ENCODE data around the gene HDGFL1. TPM values are rescaled to one million over a fixed set of nuclear protein-coding genes. Genes with fewer than 3 reads are reported as not detected.

Gene HDGFL1
- total and polyA plus RNA-seq, 2 experiments from 2014 or later, result not detected

DNA sequence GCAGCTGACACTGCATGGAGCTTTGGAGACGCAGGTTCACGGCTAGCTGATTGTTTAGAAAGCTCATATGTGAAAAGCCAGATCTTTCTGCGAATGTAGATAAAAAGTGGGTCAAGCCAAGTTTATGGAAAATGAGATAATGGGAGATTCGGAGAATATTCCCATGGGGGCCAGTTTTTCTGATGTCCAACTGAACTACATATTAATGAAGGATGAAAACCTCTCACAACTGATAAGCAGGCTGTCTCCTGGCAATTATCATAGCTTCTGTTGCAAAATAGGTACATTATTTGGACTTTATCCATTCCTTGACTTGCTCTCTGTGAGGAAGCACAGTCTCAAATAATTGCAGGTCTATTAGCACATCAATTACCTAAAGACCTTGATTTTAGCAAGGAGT, 21.1 kb downstream of the HDGFL1 start:
- Histone ChIP-seq H3K27me3 (replicated peaks; ENCODE audit: insufficient read depth) (no peaks in the 10 kb centered on the region), H3K4me2 (ENCODE audit: unreplicated experiment) (no peak overlapping the region), H3K36me3 (ENCODE audit: low read depth) (no peaks in the 10 kb centered on the region), H4K20me1 (ENCODE audit: insufficient read depth) (no peaks in the 10 kb centered on the region), H3K9ac (no peak overlapping the region), H2AFZ (no peak overlapping the region), H3K4me3 (no peak overlapping the region), H3K27ac (no peak overlapping the region), H3K9me2 (ENCODE audit: insufficient read depth) (no peaks in the 10 kb centered on the region), H3K4me1 (ENCODE audit: insufficient read depth) (no peaks in the 10 kb centered on the region), H3K9me3 (ENCODE audit: low read depth) (no peaks in the 10 kb centered on the region), H3K79me2 (ENCODE audit: insufficient read depth) (no peaks in the 10 kb centered on the region), H3F3A (ENCODE audit: insufficient read depth) (no peaks in the 10 kb centered on the region)
- no peak for DNase-seq
- no peak for TF ChIP-seq EZH2 (IDR thresholded peaks at IDR 0.05; ENCODE audit: insufficient read depth, poor library complexity, severe bottlenecking)
- TF ChIP-seq EZH2phosphoT487 (IDR thresholded peaks at IDR 0.05; ENCODE audit: insufficient read depth, low read depth), result no peak
- in situ Hi-C loops (cut with MboI), result no loop called here
- WGBS, 2 experiments (ENCODE audit: low coverage in 1 of 2, low lambda C conversion rate in 2 of 2, missing lambda C conversion rate in 2 of 2), result 44 to 51% methylated on average over 4 of the region's 4 CpGs

GRCh38 chr6:22593895-22594294, 24.5 kb downstream of the HDGFL1 start:
- in situ Hi-C loops (cut with MboI), result no loop called here
- Histone ChIP-seq H3K9me2 (ENCODE audit: insufficient read depth) (no peaks in the 10 kb centered on the region), H3K27me3 (replicated peaks; ENCODE audit: insufficient read depth) (no peaks in the 10 kb centered on the region), H3K4me2 (ENCODE audit: unreplicated experiment) (no peak overlapping the region), H3K4me1 (ENCODE audit: insufficient read depth) (no peaks in the 10 kb centered on the region), H3K9ac (no peak overlapping the region), H3F3A (ENCODE audit: insufficient read depth) (no peaks in the 10 kb centered on the region), H2AFZ (no peak overlapping the region), H3K9me3 (ENCODE audit: low read depth) (no peaks in the 10 kb centered on the region), H3K4me3 (no peak overlapping the region), H3K79me2 (ENCODE audit: insufficient read depth) (no peaks in the 10 kb centered on the region), H3K27ac (no peak overlapping the region), H4K20me1 (ENCODE audit: insufficient read depth) (no peaks in the 10 kb centered on the region), H3K36me3 (ENCODE audit: low read depth) (no peaks in the 10 kb centered on the region)
- 42 to 45% methylated on average over 3 of the region's 3 CpGs for WGBS, 2 experiments (ENCODE audit: low coverage in 1 of 2, low lambda C conversion rate in 2 of 2, missing lambda C conversion rate in 2 of 2)
- no peak for DNase-seq
- TF ChIP-seq EZH2 (IDR thresholded peaks at IDR 0.05; ENCODE audit: insufficient read depth, poor library complexity, severe bottlenecking) (no peak), EZH2phosphoT487 (IDR thresholded peaks at IDR 0.05; ENCODE audit: insufficient read depth, low read depth) (no peak)

DNA sequence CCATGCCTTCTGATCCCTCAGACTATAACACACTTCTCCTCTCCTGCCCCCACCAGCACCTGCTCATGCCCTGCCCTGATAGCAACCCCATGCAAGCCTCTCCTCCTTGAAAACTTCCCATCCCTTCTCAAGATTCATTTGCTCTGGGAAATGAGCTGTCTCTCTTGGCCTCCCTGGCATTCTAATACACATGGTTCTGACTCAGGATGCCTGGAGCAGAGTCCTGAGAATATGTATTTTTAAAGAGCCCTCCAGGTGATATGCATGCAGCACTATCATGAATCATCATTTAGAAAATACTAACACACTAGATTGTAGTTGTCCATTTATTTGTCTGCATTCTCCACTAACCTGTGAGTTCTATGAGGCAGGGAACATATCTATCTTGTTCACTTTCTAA, 26.6 kb downstream of the HDGFL1 start:
- no peak overlapping the region for H3K9ac ChIP-seq
- no peaks in the 10 kb centered on the region for H3K36me3 ChIP-seq (ENCODE audit: low read depth)
- in situ Hi-C loops (cut with MboI), result no loop called here
- H4K20me1 ChIP-seq (ENCODE audit: insufficient read depth), result no peaks in the 10 kb centered on the region
- no peaks in the 10 kb centered on the region for H3F3A ChIP-seq (ENCODE audit: insufficient read depth)
- H3K9me3 ChIP-seq (ENCODE audit: low read depth), result no peaks in the 10 kb centered on the region
- no peak overlapping the region for H3K4me2 ChIP-seq (ENCODE audit: unreplicated experiment)
- H2AFZ ChIP-seq, result no peak overlapping the region
- H3K4me1 ChIP-seq (ENCODE audit: insufficient read depth), result no peaks in the 10 kb centered on the region
- no peak overlapping the region for H3K27ac ChIP-seq
- DNase-seq, result peak; percentile 2
- no peaks in the 10 kb centered on the region for H3K27me3 ChIP-seq (replicated peaks; ENCODE audit: insufficient read depth)
- no peak for TF ChIP-seq EZH2phosphoT487 (IDR thresholded peaks at IDR 0.05; ENCODE audit: insufficient read depth, low read depth)
- TF ChIP-seq EZH2 (IDR thresholded peaks at IDR 0.05; ENCODE audit: insufficient read depth, poor library complexity, severe bottlenecking), result no peak
- no peak overlapping the region for H3K4me3 ChIP-seq
- H3K9me2 ChIP-seq (ENCODE audit: insufficient read depth), result no peaks in the 10 kb centered on the region
- H3K79me2 ChIP-seq (ENCODE audit: insufficient read depth), result no peaks in the 10 kb centered on the region

DNA sequence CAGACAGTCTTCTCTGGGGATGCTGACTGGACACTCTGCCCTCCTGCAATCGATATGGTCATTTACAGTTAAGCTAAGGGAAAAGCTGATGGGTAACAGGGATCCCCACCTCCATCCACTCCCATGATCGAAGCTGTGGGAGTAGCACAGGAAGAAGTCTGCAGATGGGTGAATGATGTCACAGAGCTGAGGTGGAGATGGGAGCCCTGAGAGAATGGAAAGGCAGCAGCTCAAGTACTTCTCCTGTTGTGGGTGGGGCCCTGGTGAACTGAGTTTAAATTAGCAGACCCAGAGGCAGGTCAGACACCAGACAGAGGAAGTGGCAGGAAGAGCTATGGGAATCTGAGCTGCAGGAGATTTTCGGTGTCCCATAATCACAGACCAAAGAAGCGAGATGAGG, 29.0 kb downstream of the HDGFL1 start:
- H3K36me3 ChIP-seq (ENCODE audit: low read depth), result no peaks in the 10 kb centered on the region
- no peaks in the 10 kb centered on the region for H4K20me1 ChIP-seq (ENCODE audit: insufficient read depth)
- H2AFZ ChIP-seq, result no peak overlapping the region
- TF ChIP-seq EZH2phosphoT487 (IDR thresholded peaks at IDR 0.05; ENCODE audit: insufficient read depth, low read depth) (no peak), EZH2 (IDR thresholded peaks at IDR 0.05; ENCODE audit: insufficient read depth, poor library complexity, severe bottlenecking) (no peak)
- no peak overlapping the region for H3K27ac ChIP-seq
- no peaks in the 10 kb centered on the region for H3K9me3 ChIP-seq (ENCODE audit: low read depth)
- in situ Hi-C loops (cut with MboI), result no loop called here
- H3K4me1 ChIP-seq (ENCODE audit: insufficient read depth), result no peaks in the 10 kb centered on the region
- WGBS, 2 experiments (ENCODE audit: low coverage in 1 of 2, low lambda C conversion rate in 2 of 2, missing lambda C conversion rate in 2 of 2), result 60 to 67% methylated on average over 4 of the region's 4 CpGs
- no peak overlapping the region for H3K9ac ChIP-seq
- no peak overlapping the region for H3K4me2 ChIP-seq (ENCODE audit: unreplicated experiment)
- no peaks in the 10 kb centered on the region for H3K27me3 ChIP-seq (replicated peaks; ENCODE audit: insufficient read depth)
- H3K79me2 ChIP-seq (ENCODE audit: insufficient read depth), result no peaks in the 10 kb centered on the region
- DNase-seq, result no peak
- H3F3A ChIP-seq (ENCODE audit: insufficient read depth), result no peaks in the 10 kb centered on the region
- no peak overlapping the region for H3K4me3 ChIP-seq
- H3K9me2 ChIP-seq (ENCODE audit: insufficient read depth), result no peaks in the 10 kb centered on the region

- H3K4me2 ChIP-seq (ENCODE audit: unreplicated experiment), result no peak overlapping the region
- no peak overlapping the region for H2AFZ ChIP-seq
- H3K9me2 ChIP-seq (ENCODE audit: insufficient read depth), result no peaks in the 10 kb centered on the region
- H3K36me3 ChIP-seq (ENCODE audit: low read depth), result no peaks in the 10 kb centered on the region
- no peak overlapping the region for H3K9ac ChIP-seq
- in situ Hi-C loops (cut with MboI), result no loop called here
- 55 to 59% methylated on average over 4 of the region's 4 CpGs for WGBS, 2 experiments (ENCODE audit: low coverage in 1 of 2, low lambda C conversion rate in 2 of 2, missing lambda C conversion rate in 2 of 2)
- H3K9me3 ChIP-seq (ENCODE audit: low read depth), result no peaks in the 10 kb centered on the region
- H3K4me1 ChIP-seq (ENCODE audit: insufficient read depth), result no peaks in the 10 kb centered on the region
- H3K27me3 ChIP-seq (replicated peaks; ENCODE audit: insufficient read depth), result no peaks in the 10 kb centered on the region
- H3K27ac ChIP-seq, result no peak overlapping the region
- no peak overlapping the region for H3K4me3 ChIP-seq
- TF ChIP-seq EZH2phosphoT487 (IDR thresholded peaks at IDR 0.05; ENCODE audit: insufficient read depth, low read depth), result no peak
- no peak for TF ChIP-seq EZH2 (IDR thresholded peaks at IDR 0.05; ENCODE audit: insufficient read depth, poor library complexity, severe bottlenecking)
- no peak for DNase-seq
- H3K79me2 ChIP-seq (ENCODE audit: insufficient read depth), result no peaks in the 10 kb centered on the region
- no peaks in the 10 kb centered on the region for H4K20me1 ChIP-seq (ENCODE audit: insufficient read depth)
- H3F3A ChIP-seq (ENCODE audit: insufficient read depth), result no peaks in the 10 kb centered on the region
These were observed 30.7 kb downstream of the HDGFL1 start for GRCh38 chr6:22600059-22600458.
